Measurements from ENCODE around the gene PTCH2.
"Not testable (repeated sequence)": the region's sequence is repeated elsewhere in the genome, so short reads cannot be mapped to it uniquely, and the experiment has no call there.

Gene PTCH2

DNA sequence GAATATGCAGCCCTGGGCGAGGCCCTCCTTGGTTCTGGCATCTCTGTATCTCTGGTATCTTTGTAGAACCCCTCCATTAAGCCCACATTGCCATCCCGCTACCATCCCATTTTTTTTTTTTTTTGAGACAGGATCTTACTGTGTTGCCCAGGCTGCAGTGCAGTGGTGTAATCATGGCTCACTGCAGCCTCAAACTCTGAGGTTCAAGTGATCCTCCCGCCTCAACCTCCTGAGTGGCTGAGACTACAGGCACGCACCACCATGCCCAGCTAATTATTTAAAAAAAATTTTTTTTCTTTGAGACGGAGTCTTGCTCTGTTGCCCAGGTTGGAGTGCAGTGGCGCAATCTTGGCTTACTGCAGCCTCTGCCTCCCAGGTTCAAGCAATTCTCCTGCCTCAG lies 18.7 kb downstream of the PTCH2 start:
- peak; percentile 89 for TF ChIP-seq ZNF121 (tag by site-specific recombination; IDR thresholded peaks at IDR 0.05)
- POLR2A ChIA-PET, result interaction anchor here (0.6 kb wide), 1 partner anchor 18 kb away, joined by 3 read pairs; no protein-coding TSS in a partner anchor
- H3K4me1 ChIP-seq (ENCODE audit: control insufficient read depth, insufficient read depth, low read length); H3K27ac ChIP-seq (ENCODE audit: extremely low read depth, low read depth, low read length); H3K4me3 ChIP-seq (ENCODE audit: low read depth, low read length); H3K9me3 ChIP-seq (ENCODE audit: control insufficient read depth, insufficient read depth, low read depth, low read length): not testable (repeated sequence)
- peaks cover 0 to 25% of the 10 kb centered on the region in 2 experiments; a peak in 1 of 3 replicates for H3K36me3 ChIP-seq (ENCODE audit: control insufficient read depth in 2 of 2, insufficient read depth in 1 of 2, low read length in 2 of 2)
- CTCF ChIA-PET, result interaction anchor here (0.6 to 1.4 kb wide), 2 partner anchors 10 to 95 kb away, joined by 4 read pairs; no protein-coding TSS in a partner anchor

DNA sequence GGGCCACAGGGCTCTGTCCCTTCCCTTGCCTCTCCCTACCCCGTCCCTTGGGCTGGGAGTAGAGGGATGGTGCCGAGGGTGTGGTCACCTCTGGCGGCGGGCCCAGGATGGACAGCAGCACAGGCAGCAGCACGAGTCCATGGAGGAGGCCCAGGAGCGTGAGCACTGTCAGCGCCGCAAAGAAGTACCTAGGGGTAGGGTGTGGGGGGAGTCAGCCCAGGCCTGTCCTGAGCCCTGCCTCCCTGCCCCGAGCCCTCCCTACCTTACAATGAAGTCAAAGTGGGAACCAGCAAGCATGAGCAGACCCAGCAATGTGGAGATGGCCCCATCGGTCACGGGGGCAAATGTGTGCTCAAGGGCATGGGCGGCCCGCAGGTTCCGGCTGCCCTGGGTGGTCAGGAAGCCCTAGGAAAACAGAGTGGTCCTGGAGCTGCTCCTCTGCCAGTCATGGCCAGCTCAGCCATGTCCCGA lies 20.0 kb downstream of the PTCH2 start:
- no peak overlapping the region for H3K27ac ChIP-seq (ENCODE audit: extremely low read depth, low read depth, low read length)
- no peaks in the 10 kb centered on the region for H3K9me3 ChIP-seq (ENCODE audit: control insufficient read depth, insufficient read depth, low read depth, low read length)
- ChIA-PET POLR2A (interaction anchor here (0.8 to 1.3 kb wide), 2 partner anchors 10 to 15 kb away, joined by 3 to 4 read pairs; partner anchors contain the start of gene BTBD19), CTCF (interaction anchor here (0.7 to 1.4 kb wide), 4 partner anchors 12 to 149 kb away, joined by 3 to 4 read pairs (median 3); no protein-coding TSS in a partner anchor)
- H3K36me3 ChIP-seq (ENCODE audit: control insufficient read depth in 2 of 2, insufficient read depth in 1 of 2, low read length in 2 of 2), result peaks cover 0 to 13% of the 10 kb centered on the region in 2 experiments; a peak in 1 of 3 replicates
- TF ChIP-seq ZSCAN23 (tag by site-specific recombination; IDR thresholded peaks at IDR 0.05) (no peak), ZNF629 (tag by site-specific recombination; IDR thresholded peaks at IDR 0.05) (no peak), ZNF19 (tag by site-specific recombination; IDR thresholded peaks at IDR 0.05; ENCODE audit: low read depth) (no peak), ZNF202 (tag by site-specific recombination; IDR thresholded peaks at IDR 0.05; ENCODE audit: borderline replicate concordance) (no peak), ZNF391 (tag by site-specific recombination; IDR thresholded peaks at IDR 0.05; ENCODE audit: borderline replicate concordance, low read depth) (no peak)
- H3K4me3 ChIP-seq (ENCODE audit: low read depth, low read length), result no peak overlapping the region
- no peaks in the 10 kb centered on the region for H3K4me1 ChIP-seq (ENCODE audit: control insufficient read depth, insufficient read depth, low read length)

DNA sequence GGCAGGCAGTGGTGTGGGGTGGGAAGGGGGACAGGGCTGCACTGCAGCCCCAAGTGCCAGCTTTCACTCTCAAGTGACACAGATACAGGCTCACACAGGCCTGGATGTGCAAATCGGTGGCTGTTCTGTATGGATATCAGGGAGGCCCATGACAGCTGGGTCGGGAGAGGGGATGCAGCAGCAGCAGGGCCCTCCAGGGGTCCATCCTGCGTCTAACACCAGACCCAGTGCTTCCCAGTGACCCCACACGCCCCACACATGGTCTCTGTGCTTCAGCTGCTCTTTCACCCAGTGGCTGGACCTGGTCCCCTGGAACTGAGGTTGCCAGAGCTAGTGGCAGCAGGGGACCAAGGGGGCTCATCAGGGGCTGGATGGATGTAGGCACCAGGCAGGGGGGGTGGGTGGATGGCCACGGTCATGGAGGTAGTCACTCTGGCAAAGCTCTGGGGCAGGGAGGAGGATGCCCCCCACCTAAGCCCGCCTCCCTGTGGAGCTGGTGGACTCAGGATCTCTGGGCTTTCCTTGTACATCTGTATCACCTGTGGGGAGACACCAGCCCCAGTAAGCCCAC lies 20.8 kb downstream of the PTCH2 start:
- CTCF ChIA-PET, result interaction anchor here (0.5 to 1.5 kb wide), 6 partner anchors 12 to 477 kb away, joined by 3 to 7 read pairs (median 3); no protein-coding TSS in a partner anchor

DNA sequence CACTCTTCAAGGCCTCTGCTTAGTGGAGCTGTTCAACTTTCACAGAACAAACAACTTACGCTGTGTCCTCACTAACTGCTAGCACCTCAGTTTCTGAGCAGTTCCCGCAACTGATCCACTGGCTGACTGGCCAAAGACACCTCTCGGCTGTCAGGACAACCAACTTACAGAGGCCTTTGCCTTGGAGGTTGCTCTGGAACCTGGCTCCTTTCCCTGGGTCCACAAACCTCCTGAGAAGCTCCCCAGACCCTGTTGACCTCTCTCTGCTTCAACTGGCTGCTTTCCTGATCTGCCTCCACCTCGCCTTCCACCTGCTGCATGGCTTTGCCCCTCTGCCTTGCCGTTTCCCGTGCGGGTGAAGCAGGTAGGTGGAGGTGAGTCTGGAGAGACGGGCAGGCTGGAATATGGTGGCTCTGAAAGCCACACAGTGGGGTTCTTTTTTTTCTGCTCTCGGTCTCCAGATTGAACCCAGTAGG lies 21.8 kb downstream of the PTCH2 start:
- Histone ChIP-seq H3K36me3 (ENCODE audit: control insufficient read depth in 2 of 2, insufficient read depth in 1 of 2, low read length in 2 of 2) (peaks cover 0 to 3% of the 10 kb centered on the region in 2 experiments; a peak in 1 of 3 replicates), H3K9me3 (ENCODE audit: control insufficient read depth, insufficient read depth, low read depth, low read length) (no peaks in the 10 kb centered on the region), H3K27ac (ENCODE audit: extremely low read depth, low read depth, low read length) (no peak overlapping the region), H3K4me1 (ENCODE audit: control insufficient read depth, insufficient read depth, low read length) (no peaks in the 10 kb centered on the region), H3K4me3 (ENCODE audit: low read depth, low read length) (no peak overlapping the region)
- TF ChIP-seq ZBTB11 (tag by site-specific recombination; conservative IDR thresholded peaks at IDR 0.05; ENCODE audit: low read depth), result no peak
- no peak for TF ChIP-seq ZBTB21 (tag by site-specific recombination; IDR thresholded peaks at IDR 0.05)
- TF ChIP-seq MEIS1 (CRISPR knock-in tag; IDR thresholded peaks at IDR 0.05; ENCODE audit: borderline replicate concordance), result no peak
- TF ChIP-seq ZNF792 (tag by site-specific recombination; IDR thresholded peaks at IDR 0.05), result no peak
- TF ChIP-seq SP7 (tag by site-specific recombination; IDR thresholded peaks at IDR 0.05), result no peak
- TF ChIP-seq, protein P1, sequence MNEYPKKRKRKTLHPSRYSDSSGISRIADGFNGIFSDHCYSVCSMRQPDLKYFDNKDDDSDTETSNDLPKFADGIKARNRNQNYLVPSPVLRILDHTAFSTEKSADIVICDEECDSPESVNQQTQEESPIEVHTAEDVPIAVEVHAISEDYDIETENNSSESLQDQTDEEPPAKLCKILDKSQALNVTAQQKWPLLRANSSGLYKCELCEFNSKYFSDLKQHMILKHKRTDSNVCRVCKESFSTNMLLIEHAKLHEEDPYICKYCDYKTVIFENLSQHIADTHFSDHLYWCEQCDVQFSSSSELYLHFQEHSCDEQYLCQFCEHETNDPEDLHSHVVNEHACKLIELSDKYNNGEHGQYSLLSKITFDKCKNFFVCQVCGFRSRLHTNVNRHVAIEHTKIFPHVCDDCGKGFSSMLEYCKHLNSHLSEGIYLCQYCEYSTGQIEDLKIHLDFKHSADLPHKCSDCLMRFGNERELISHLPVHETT (tag by site-specific recombination; IDR thresholded peaks at IDR 0.05), result no peak
- TF ChIP-seq ZNF658 (tag by site-specific recombination; IDR thresholded peaks at IDR 0.05), result no peak
- CTCF ChIA-PET, result interaction anchor here (0.5 to 3.2 kb wide), 7 partner anchors 12 to 478 kb away, joined by 3 to 13 read pairs (median 4); partner anchors contain the start of genes HECTD3 and UROD
- POLR2A ChIA-PET, result interaction anchor here (0.6 to 6.1 kb wide), 9 partner anchors 10 to 482 kb away, joined by 3 to 84 read pairs (median 9); partner anchors contain the start of genes BTBD19, DYNLT4, PLK3 and PTCH2

More for the DNA sequence above, 20.8 kb downstream of the PTCH2 start:
- Histone ChIP-seq H3K36me3 (ENCODE audit: control insufficient read depth in 2 of 2, insufficient read depth in 1 of 2, low read length in 2 of 2) (peaks cover 0 to 10% of the 10 kb centered on the region in 2 experiments; a peak in 1 of 3 replicates), H3K27ac (ENCODE audit: extremely low read depth, low read depth, low read length) (no peak overlapping the region), H3K4me1 (ENCODE audit: control insufficient read depth, insufficient read depth, low read length) (no peaks in the 10 kb centered on the region), H3K4me3 (ENCODE audit: low read depth, low read length) (no peak overlapping the region), H3K9me3 (ENCODE audit: control insufficient read depth, insufficient read depth, low read depth, low read length) (no peaks in the 10 kb centered on the region)
- peak; percentile 11; the same call in 1 of the 2 replicates for TF ChIP-seq GLIS2 (tag by site-specific recombination; IDR thresholded peaks at IDR 0.05)
- no peak for TF ChIP-seq ZNF596 (tag by site-specific recombination; IDR thresholded peaks at IDR 0.05)
- POLR2A ChIA-PET, result interaction anchor here (1.0 to 6.1 kb wide), 5 partner anchors 9 to 481 kb away, joined by 3 to 84 read pairs (median 9); partner anchors contain the start of genes BTBD19, DYNLT4, PLK3 and PTCH2

Data from HEK293 (cell line).